Thoracic aorta (tissue), 2 donors: ENCODE results near the gene HIRIP3. TPM values are rescaled to one million over a fixed set of nuclear protein-coding genes. Genes with fewer than 3 reads are reported as not detected.
A peak's percentile ranks its signal among the peaks of the same experiment; 100 is the strongest.

Experiments used
- ATAC-seq: fragments of 150-250 bp; one replicate; pipeline ENCODE4 v1.8.0; 2017; ENCODE audit warnings: low read depth; ENCODE audit not compliant: insufficient number of reproducible peaks, low FRiP score
- DNase-seq: peaks from one replicate; pipeline ENCODE4 v3.0.0-alpha.2; 2020; ENCODE audit warnings: low spot score
- H3K27ac ChIP-seq, 2 donors: fragments of 200-600 bp; sonication (generic); 1 replicate in 1 of 2; 2 replicates in 1 of 2; pipeline ENCODE4 v1.5.1; 2016; ENCODE audit warnings: mild to moderate bottlenecking in 2 of 2, moderate library complexity in 2 of 2
- H3K27me3 ChIP-seq: fragments of 200-600 bp; sonication (generic); replicated peaks from 2 replicates; pipeline ENCODE4 v1.6.0; 2016; ENCODE audit warnings: mild to moderate bottlenecking; ENCODE audit not compliant: insufficient read depth
- H3K36me3 ChIP-seq: fragments of 200-600 bp; sonication (generic); one replicate; pipeline ENCODE4 v1.5.1; 2016
- H3K4me1 ChIP-seq, 2 donors: fragments of 200-600 bp; sonication (generic); 1 replicate in 1 of 2; 2 replicates in 1 of 2; pipeline versions ENCODE4 v1.5.1 to v1.6.0; 2016; ENCODE audit warnings: low read depth in 2 of 2, mild to moderate bottlenecking in 1 of 2; ENCODE audit not compliant: control insufficient read depth in 1 of 2
- H3K4me3 ChIP-seq: fragments of 200-600 bp; sonication (generic); 2 replicates; pipeline ENCODE4 v1.5.1; 2016; ENCODE audit warnings: mild to moderate bottlenecking
- H3K9me3 ChIP-seq: fragments of 200-600 bp; sonication (generic); 2 replicates; pipeline ENCODE4 v1.5.1; 2016
- total RNA-seq, 2 donors: library from RNA; depleted of rRNA; stranded (reverse); fragments of >200 nt; gene quantifications; one replicate each; pipeline versions ENCODE4 v1.1.0 to v1.2.3, GENCODE V29; 2016
- TF ChIP-seq, protein P1 (sequence below): fragments of 200-600 bp; sonication (generic); IDR thresholded peaks from one replicate; pipeline ENCODE4 v1.5.1; 2019; ENCODE audit warnings: antibody characterized with exemption

Gene HIRIP3
- total RNA-seq, 2 donors from 2014 or later, result 6.1 to 17.7 TPM

DNA sequence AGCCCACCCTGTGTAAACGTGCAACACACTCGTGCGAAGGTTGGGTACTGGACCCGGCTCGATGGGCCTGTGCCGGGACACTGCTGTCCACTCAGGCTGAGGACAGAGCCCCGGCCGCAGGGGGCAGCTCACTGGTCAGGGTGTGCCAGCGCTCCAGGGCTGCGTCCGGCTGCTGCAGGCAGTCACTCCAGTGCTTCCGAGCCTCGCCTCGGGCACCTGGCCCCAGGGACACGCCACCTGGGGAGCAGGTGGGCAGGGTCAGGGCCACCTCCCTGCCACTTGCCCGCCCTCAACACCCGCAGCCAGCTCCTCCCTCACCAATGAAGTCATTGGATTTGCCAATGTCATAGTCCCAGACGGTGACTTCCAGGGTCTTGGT lies 10.7 kb upstream of the HIRIP3 start:
- H3K27ac ChIP-seq, result no peak overlapping the region
- no peak overlapping the region for H3K4me3 ChIP-seq
- TF ChIP-seq, protein P1, sequence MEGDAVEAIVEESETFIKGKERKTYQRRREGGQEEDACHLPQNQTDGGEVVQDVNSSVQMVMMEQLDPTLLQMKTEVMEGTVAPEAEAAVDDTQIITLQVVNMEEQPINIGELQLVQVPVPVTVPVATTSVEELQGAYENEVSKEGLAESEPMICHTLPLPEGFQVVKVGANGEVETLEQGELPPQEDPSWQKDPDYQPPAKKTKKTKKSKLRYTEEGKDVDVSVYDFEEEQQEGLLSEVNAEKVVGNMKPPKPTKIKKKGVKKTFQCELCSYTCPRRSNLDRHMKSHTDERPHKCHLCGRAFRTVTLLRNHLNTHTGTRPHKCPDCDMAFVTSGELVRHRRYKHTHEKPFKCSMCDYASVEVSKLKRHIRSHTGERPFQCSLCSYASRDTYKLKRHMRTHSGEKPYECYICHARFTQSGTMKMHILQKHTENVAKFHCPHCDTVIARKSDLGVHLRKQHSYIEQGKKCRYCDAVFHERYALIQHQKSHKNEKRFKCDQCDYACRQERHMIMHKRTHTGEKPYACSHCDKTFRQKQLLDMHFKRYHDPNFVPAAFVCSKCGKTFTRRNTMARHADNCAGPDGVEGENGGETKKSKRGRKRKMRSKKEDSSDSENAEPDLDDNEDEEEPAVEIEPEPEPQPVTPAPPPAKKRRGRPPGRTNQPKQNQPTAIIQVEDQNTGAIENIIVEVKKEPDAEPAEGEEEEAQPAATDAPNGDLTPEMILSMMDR, result no peak
- peaks cover 7% of the 10 kb centered on the region for H3K27me3 ChIP-seq
- peaks cover 7 to 13% of the 10 kb centered on the region in 2 donors for H3K4me1 ChIP-seq
- H3K36me3 ChIP-seq, result peaks cover 7% of the 10 kb centered on the region
- no peaks in the 10 kb centered on the region for H3K9me3 ChIP-seq
- ATAC-seq, result no peak
- DNase-seq, result no peak

DNA sequence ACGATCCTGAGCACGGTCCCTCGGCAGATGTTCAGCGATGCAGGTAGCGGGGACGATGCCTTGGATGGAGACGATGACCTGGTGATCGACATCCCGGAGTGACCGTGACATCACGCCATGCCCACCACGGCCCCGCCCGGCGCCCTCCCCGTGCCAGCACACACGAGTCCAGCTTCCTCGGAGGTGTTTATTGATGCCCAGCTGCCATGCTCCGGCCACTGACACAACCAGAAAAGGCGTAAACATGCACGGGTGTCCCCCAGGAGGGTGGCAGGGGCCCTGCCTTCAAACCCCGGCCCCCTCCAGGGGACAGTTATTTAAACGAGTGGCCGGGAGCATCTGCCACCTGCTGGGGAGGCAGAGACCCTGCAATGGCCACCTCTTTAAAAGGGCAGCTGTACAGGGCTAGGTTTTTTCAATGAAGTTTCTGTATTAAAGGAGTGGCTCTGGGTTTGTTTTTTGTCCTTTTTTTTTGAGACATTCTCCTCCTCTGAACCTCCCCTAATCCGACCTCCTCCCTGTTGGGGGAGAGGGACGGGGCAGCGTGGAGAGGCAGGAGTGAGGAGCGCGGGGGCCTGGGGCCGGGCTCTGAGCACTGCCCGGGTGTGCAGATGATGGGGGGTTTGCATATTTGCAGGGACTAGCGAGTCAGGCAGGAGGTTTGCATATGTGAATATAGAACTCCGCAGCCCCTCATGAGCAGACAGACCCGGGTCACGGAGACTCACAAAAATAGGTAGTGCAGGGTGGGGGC lies 10.1 kb upstream of the HIRIP3 start:
- H3K27ac ChIP-seq, result no peak overlapping the region
- TF ChIP-seq, protein P1, result peak; percentile 69
- H3K9me3 ChIP-seq, result no peaks in the 10 kb centered on the region
- peaks cover 7% of the 10 kb centered on the region for H3K36me3 ChIP-seq
- no peak for DNase-seq
- ATAC-seq, result no peak
- H3K4me3 ChIP-seq, result no peak overlapping the region
- H3K27me3 ChIP-seq, result peaks cover 7% of the 10 kb centered on the region
- peaks cover under 1 to 7% of the 10 kb centered on the region in 2 donors for H3K4me1 ChIP-seq

DNA sequence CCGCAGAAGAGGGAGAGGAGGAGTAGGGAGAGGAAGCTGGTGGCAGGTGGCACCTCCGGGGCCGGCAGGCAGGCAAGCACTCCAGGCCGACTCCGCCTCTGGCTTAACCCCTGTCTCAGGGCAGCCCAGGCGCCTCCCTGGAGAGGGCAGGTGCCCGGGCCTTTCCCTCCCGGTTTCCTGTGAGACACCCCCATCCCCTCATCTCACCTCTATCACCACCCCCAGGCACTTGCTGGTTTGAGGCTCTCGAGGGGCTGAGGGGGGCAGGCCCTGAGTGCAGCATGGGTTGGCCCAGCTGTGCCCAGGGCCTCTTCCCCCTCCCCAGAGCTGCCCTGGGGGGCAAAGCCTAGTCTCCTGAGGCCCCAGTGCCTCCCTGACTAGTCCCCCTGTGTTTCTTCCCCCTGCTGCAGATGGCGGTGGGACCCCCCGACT lies 9.4 kb upstream of the HIRIP3 start:
- no peak for DNase-seq
- Histone ChIP-seq H3K4me3 (no peak overlapping the region), H3K9me3 (no peaks in the 10 kb centered on the region), H3K27ac (no peak overlapping the region), H3K4me1 (peaks cover 0 to under 1% of the 10 kb centered on the region in 2 donors), H3K36me3 (peaks cover 7% of the 10 kb centered on the region), H3K27me3 (peaks cover 3% of the 10 kb centered on the region)
- ATAC-seq, result no peak
- TF ChIP-seq, protein P1, result no peak

DNA sequence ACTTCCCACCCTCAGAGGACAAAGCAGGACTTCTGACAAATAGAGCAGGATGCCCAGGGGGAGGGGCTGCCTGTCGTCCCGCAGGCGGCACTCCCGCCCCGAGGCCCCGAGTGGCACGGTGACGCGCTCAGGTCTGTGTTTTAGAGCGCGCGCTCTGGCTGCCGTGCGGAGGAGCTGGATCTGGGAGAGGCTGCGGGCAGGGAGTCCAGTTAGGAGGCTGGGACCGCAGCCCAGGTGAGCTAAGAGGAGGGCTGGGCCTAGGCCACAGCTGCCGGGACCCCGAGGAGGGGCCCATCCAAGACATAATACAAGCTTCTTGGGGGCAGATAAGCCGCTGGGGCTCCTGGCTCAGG lies 9.0 kb upstream of the HIRIP3 start:
- Histone ChIP-seq H3K27ac (no peak overlapping the region), H3K4me3 (no peak overlapping the region), H3K36me3 (peaks cover 7% of the 10 kb centered on the region), H3K27me3 (no peaks in the 10 kb centered on the region), H3K4me1 (no peaks in the 10 kb centered on the region), H3K9me3 (no peaks in the 10 kb centered on the region)
- DNase-seq (no peak), ATAC-seq (no peak)
- TF ChIP-seq, protein P1, result no peak

DNA sequence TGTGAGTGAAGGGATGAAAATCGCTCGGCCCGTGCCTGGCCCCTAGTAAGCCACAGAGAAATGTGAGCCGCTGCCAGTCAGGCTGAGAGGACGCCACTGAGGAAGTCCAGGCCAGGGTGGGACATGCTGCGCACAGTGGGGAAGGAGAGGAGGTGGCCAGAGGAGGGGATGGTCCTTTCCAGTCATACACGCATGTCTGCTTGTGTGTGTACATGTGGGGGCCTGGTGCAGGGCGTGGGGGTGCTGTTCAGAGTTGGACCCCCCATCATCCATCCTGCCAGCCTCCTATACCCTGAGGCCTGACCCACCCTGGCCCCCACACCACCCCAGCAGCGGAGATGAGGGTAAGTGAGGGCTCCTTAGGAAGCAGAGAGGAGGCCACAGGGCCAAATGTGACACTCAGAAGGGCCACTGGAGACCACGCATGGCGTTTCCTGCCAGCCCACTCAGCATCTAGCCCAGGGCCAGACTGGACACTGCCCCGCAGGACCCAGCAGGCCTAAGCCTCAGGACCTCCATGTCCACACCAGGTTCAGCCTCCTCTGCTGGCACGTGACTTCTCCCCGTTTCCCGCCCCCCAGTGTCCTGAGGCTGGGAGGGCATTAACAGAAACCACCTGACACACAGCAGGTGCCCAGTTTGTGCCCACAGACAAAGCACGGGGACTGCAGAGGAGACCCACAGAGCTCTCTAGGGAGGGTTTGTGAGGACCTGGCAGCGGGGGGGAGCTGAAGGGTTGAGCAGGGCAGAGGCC lies 8.4 kb upstream of the HIRIP3 start:
- Histone ChIP-seq H3K9me3 (no peaks in the 10 kb centered on the region), H3K36me3 (peaks cover 7% of the 10 kb centered on the region), H3K4me3 (no peak overlapping the region), H3K27me3 (no peaks in the 10 kb centered on the region), H3K4me1 (no peaks in the 10 kb centered on the region), H3K27ac (no peak overlapping the region)
- no peak for ATAC-seq
- no peak for DNase-seq
- TF ChIP-seq, protein P1, result no peak
